Suprapubic skin (tissue), 3 donors: ENCODE results near the gene ABCA4.

Experiments
- CTCF ChIP-seq, 2 donors: fragments of 200-600 bp in 1 of 2; fragments of 450-650 bp in 1 of 2; sonication (generic) in 1 of 2; IDR thresholded peaks; one replicate each; pipeline ENCODE4 v1.5.1; 2016 to 2019; ENCODE audit warnings: antibody characterized with exemption in 2 of 2, mild to moderate bottlenecking in 1 of 2, moderate library complexity in 1 of 2
- EP300 ChIP-seq: sonication (generic); formaldehyde crosslinking; IDR thresholded peaks from one replicate; pipeline ENCODE4 v1.6.1; 2017; ENCODE audit warnings: antibody characterized with exemption

- no peak for TF ChIP-seq CTCF (IDR thresholded peaks at IDR 0.05)
- TF ChIP-seq EP300: no peak
These were observed 19.1 kb downstream of the ABCA4 start for GRCh38 chr1:94101613-94102525.
